MCF 10A (cell line): ENCODE results near the gene PGLYRP3. TPM values are rescaled to one million over a fixed set of nuclear protein-coding genes. Genes with fewer than 3 reads are reported as not detected.

Source experiments
- BruUV-seq: library from RNA; stranded (reverse); fragments of 400-500 nt; replicated peaks from 2 replicates; lab custom pipeline; 2021; lab: Mats Ljungman, UMichigan
- CTCF ChIA-PET: fragments of 300-600 bp; sonication (Branson Sonifier 250); formaldehyde crosslinking; extraction: SDS; loops from one replicate; lab custom pipeline; 2021; ENCODE audit warnings: antibody characterized with exemption, inconsistent platforms; lab: Yijun Ruan, JAX
- POLR2A ChIA-PET: fragments of 300-600, 350-650 bp; sonication (Branson Sonifier 250); formaldehyde crosslinking; extraction: SDS; loops from one replicate; lab custom pipeline; 2020; ENCODE audit warnings: antibody characterized with exemption, inconsistent platforms; lab: Yijun Ruan, JAX
- DNase-seq: peaks from one replicate; pipeline ENCODE4 v3.0.0-alpha.2; 2018; ENCODE audit not compliant: unreplicated experiment
- H3K27ac Mint-ChIP-seq: one replicate; pipeline ENCODE4 v1.8.0; 2022; ENCODE audit warnings: mild to moderate bottlenecking, low read depth, mixed read lengths; ENCODE audit not compliant: unreplicated experiment
- H3K27me3 Mint-ChIP-seq: one replicate; pipeline ENCODE4 v1.8.0; 2022; ENCODE audit warnings: mixed read lengths; ENCODE audit not compliant: insufficient read depth, unreplicated experiment
- H3K36me3 Mint-ChIP-seq: one replicate; pipeline ENCODE4 v1.8.0; 2022; ENCODE audit warnings: mild to moderate bottlenecking, moderate library complexity, mixed read lengths; ENCODE audit not compliant: insufficient read depth, unreplicated experiment
- H3K4me1 Mint-ChIP-seq: one replicate; pipeline ENCODE4 v1.8.0; 2022; ENCODE audit warnings: mixed read lengths; ENCODE audit not compliant: insufficient read depth, unreplicated experiment
- H3K4me3 Mint-ChIP-seq: one replicate; pipeline ENCODE4 v1.8.0; 2022; ENCODE audit warnings: mild to moderate bottlenecking, moderate library complexity, mixed read lengths; ENCODE audit not compliant: unreplicated experiment
- H3K9me3 Mint-ChIP-seq: one replicate; pipeline ENCODE4 v1.8.0; 2022; ENCODE audit warnings: mixed read lengths; ENCODE audit not compliant: unreplicated experiment
- CTCF ChIP-seq: fragments of 200-600 bp; IDR thresholded peaks from one replicate; pipeline ENCODE4 v1.8.0; 2022; ENCODE audit warnings: antibody characterized with exemption, mild to moderate bottlenecking; ENCODE audit not compliant: unreplicated experiment
- intact Hi-C: fragments of 100-400 bp; cut with micrococcal nuclease; formaldehyde crosslinking; loops from 2 replicates; pipeline ENCODE4 v1.14.1; 2022
- total RNA-seq: library from RNA; stranded (reverse); gene quantifications from 2 replicates; pipeline ENCODE4 v1.2.3, GENCODE V29; 2022

Gene PGLYRP3
- total RNA-seq, 1 experiment from 2014 or later, result not detected

DNA sequence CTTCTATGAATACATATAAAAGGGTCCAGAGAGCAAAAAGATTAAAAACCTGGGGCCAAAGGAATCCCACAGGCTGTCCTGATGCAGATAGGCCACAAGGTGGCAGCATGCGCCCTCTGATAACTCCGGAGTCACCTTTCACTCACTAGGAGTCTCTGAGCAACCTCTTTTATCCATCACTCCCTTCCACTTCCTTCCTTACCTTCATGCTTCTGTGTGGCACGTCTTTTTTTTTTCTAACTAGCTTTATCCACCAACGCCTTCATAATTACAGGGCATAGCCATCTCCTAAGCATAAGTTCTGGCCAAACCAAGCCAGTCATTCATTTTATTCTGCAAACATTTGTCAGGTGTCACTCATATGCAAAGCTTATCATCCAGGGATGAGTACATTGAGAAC is 39.8 kb upstream of the PGLYRP3 start:
- intact Hi-C loops, result loop anchor here (1.0 kb wide), 3 partner anchors 138 to 216 kb away; no protein-coding TSS in a partner anchor
- ChIA-PET CTCF (interaction anchor here (0.5 to 28.2 kb wide), 64 partner anchors 8 to 1265 kb away, joined by 3 to 1438 read pairs (median 5); partner anchors contain the start of genes NPR1, S100A12, S100A16 and S100A6), POLR2A (interaction anchor here (0.7 to 3.2 kb wide), 11 partner anchors 23 to 172 kb away, joined by 3 to 16 read pairs (median 5); partner anchors contain the start of gene S100A12)
- no TSS peak for BruUV-seq
- peak; percentile 99 for TF ChIP-seq CTCF
- Mint-ChIP-seq H3K4me1 (peaks cover 26% of the 10 kb centered on the region), H3K4me3 (no peak overlapping the region), H3K9me3 (no peaks in the 10 kb centered on the region), H3K27ac (no peak overlapping the region), H3K27me3 (peaks cover 40% of the 10 kb centered on the region), H3K36me3 (no peaks in the 10 kb centered on the region)
- DNase-seq, result peak; percentile 87

GRCh38 chr1:153350321-153350957 is 37.7 kb upstream of the PGLYRP3 start:
- H3K4me3 Mint-ChIP-seq, result no peak overlapping the region
- H3K27me3 Mint-ChIP-seq, result peaks cover 61% of the 10 kb centered on the region
- POLR2A ChIA-PET, result interaction anchor here (0.5 to 3.2 kb wide), 2 partner anchors 137 to 146 kb away, joined by 3 to 16 read pairs; no protein-coding TSS in a partner anchor
- no peak for TF ChIP-seq CTCF
- DNase-seq, result no peak
- no peaks in the 10 kb centered on the region for H3K36me3 Mint-ChIP-seq
- intact Hi-C loops, result loop anchor here (2.0 kb wide), 1 partner anchor 398 kb away; no protein-coding TSS in a partner anchor
- CTCF ChIA-PET, result interaction anchor here (0.6 to 28.2 kb wide), 3 partner anchors 146 to 479 kb away, joined by 3 to 1438 read pairs (median 3); no protein-coding TSS in a partner anchor
- H3K4me1 Mint-ChIP-seq, result peaks cover 10% of the 10 kb centered on the region
- BruUV-seq, result no TSS peak
- no peak overlapping the region for H3K27ac Mint-ChIP-seq
- no peaks in the 10 kb centered on the region for H3K9me3 Mint-ChIP-seq

DNA sequence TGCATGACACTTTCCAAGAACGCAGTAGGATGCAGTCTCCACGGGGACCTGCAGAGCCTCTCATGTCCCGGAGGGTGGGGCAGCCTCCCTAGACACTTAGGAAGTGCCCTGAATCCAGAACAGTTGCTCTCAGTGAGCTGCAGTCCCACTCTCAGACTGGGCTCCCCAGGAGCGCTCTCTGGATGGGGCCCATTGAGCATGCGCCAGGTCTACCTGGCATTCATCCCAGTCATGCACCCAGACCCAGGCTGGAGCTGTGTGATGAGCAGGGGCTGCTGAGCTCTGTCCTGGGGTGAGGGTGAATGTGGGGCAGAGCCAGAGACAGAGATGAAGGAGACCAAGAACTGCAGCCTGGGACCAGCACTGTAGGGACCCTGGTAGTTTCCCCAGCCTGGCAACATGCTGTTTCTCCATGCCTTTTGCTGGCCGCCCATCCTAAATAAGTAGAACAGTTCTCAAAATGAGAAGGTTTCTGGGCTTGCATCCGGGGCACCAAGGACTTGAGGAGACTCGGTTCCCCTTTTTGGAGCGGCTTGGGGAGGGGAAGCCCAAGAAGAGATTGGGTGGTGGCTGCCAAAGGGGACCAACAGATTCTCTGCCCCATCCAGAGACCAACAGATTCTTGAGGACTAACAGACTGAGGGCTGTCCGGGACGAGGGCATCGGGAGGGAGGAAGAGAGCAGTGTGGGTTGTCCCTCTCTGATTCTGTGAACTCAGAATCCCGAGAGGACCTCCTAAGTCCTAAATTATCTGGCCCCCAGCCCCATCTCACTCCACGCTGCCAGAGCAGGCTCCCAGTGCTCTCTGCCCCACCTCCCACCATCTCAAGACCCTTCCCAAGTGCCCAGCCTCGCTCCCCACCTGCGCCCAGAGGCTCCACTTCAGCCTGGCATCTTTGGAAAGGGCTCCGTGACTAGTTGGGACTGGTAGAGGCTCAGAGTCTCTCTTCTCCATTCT is 36.9 kb upstream of the PGLYRP3 start:
- POLR2A ChIA-PET, result interaction anchor here (0.5 to 1.9 kb wide), 5 partner anchors 8 to 267 kb away, joined by 3 to 10 read pairs (median 3); partner anchors contain the start of genes S100A14 and S100A9
- BruUV-seq, result no TSS peak
- Mint-ChIP-seq H3K9me3 (no peaks in the 10 kb centered on the region), H3K4me3 (no peak overlapping the region), H3K27me3 (peaks cover 66% of the 10 kb centered on the region), H3K4me1 (peaks cover 10% of the 10 kb centered on the region), H3K27ac (no peak overlapping the region), H3K36me3 (no peaks in the 10 kb centered on the region)
- no peak for TF ChIP-seq CTCF
- CTCF ChIA-PET, result interaction anchor here (0.6 to 28.2 kb wide), 12 partner anchors 8 to 479 kb away, joined by 3 to 1438 read pairs (median 4); partner anchors contain the start of gene S100A9
- no peak for DNase-seq
- intact Hi-C loops, result loop anchor here (2.0 kb wide), 1 partner anchor 399 kb away; no protein-coding TSS in a partner anchor
